Stomach smooth muscle (tissue), 2 donors: ENCODE data around the gene FIBIN.

Experiments used
- H3K27ac ChIP-seq: one replicate; pipeline ENCODE4 v1.7.0; 2013; ENCODE audit warnings: mild to moderate bottlenecking, low read length, inconsistent platforms
- H3K27me3 ChIP-seq, 2 donors: one replicate each; pipeline ENCODE4 v1.7.0; 2013; ENCODE audit warnings: low read length in 2 of 2; ENCODE audit not compliant: insufficient read depth in 2 of 2, control insufficient read depth in 1 of 2
- H3K36me3 ChIP-seq, 2 donors: one replicate each; pipeline ENCODE4 v1.7.0; 2013; ENCODE audit warnings: low read length in 2 of 2; ENCODE audit not compliant: control insufficient read depth in 2 of 2, insufficient read depth in 2 of 2
- H3K4me1 ChIP-seq: one replicate; pipeline ENCODE4 v1.7.0; 2013; ENCODE audit warnings: low read length; ENCODE audit not compliant: control insufficient read depth, insufficient read depth
- H3K4me3 ChIP-seq, 2 donors: one replicate each; pipeline ENCODE4 v1.7.0; 2013; ENCODE audit warnings: low read length in 2 of 2
- H3K9ac ChIP-seq, 2 donors: one replicate each; pipeline ENCODE4 v1.7.0; 2013; ENCODE audit warnings: low read length in 2 of 2, mild to moderate bottlenecking in 1 of 2
- H3K9me3 ChIP-seq, 2 donors: one replicate each; pipeline ENCODE4 v1.7.0; 2013; ENCODE audit warnings: low read length in 2 of 2; ENCODE audit not compliant: control insufficient read depth in 2 of 2
- donor health status: healthy.
- donor health status: Pancreatic carcinoma.

The FIBIN gene

DNA sequence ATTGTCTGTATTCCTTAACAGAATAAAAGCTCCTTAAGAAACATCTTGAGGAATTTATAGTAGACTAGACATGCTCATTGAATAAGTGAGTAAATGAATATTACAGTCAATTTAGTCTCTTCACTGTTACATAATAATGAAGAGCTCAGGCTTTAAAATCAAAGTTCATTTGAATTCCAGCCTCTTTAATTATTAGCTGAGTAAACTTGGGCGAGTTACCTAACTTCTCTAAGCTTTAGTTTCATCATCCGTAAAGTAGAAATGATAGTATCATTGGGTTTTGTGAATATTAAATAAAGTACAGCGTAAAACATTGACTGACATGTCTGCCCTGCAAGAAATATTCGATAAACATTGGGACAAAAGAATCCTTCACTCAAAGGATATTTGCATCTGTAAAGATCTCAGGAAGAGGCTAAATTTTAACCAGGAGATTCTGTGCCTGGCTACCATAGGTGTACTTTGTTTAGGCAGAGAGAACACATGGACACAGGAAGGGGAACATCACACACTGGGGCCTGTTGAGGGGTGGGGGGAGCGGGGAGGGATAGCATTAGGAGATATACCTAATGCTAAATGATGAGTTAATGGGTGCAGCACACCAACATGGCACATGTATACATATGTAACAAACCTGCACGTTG is 31.5 kb downstream of the FIBIN start:
- no peak overlapping the region for H3K27ac ChIP-seq
- no peak overlapping the region for H3K4me3 ChIP-seq

DNA sequence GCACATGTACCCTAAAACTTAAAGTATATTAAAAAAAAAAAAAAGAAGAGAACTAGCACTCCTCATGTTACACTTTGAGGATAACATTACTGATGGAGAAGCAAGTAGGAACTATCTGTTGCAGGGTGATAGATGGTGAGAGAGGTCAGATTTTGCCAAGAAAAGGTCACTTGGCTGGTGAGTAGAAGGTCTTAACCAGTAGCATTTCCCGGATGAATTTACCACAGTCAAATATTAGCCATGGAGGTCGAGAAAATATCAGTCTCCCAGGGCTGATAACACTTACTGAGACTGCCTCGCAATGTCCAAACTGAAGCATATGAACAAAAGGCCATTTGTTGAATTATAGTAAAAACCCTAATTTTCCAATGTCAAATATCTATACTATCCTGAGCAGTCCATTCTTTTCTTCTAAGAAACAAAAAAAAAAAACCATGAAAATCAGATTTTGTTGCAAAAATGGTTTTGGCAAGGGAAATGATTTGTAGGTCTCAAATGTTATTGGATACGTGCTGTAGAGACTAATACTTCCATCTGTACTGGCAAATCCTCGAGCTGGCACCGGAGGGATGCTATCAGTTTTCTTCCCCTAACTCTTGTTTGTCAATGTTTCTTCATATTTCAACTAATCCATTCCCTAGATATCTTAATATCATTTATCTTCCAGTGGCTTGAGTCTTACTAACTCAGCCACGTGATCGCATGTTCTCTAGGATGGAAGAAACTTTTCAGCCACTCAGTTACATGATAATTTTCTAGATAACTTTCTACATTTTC is 32.2 kb downstream of the FIBIN start:
- no peak overlapping the region for H3K27ac ChIP-seq
- H3K4me3 ChIP-seq, result no peak overlapping the region
- no peaks in the 10 kb centered on the region for H3K4me1 ChIP-seq
- H3K27me3 ChIP-seq, result no peaks in the 10 kb centered on the region
- no peaks in the 10 kb centered on the region for H3K9me3 ChIP-seq
- no peak overlapping the region for H3K9ac ChIP-seq
- H3K36me3 ChIP-seq, result no peaks in the 10 kb centered on the region

More for the DNA sequence above, 31.5 kb downstream of the FIBIN start:
- H3K9me3 ChIP-seq, result no peaks in the 10 kb centered on the region
- no peak overlapping the region for H3K9ac ChIP-seq
- no peaks in the 10 kb centered on the region for H3K36me3 ChIP-seq
- no peaks in the 10 kb centered on the region for H3K27me3 ChIP-seq
- no peaks in the 10 kb centered on the region for H3K4me1 ChIP-seq

GRCh38 chr11:27028561-27028965 is 34.7 kb downstream of the FIBIN start:
- no peaks in the 10 kb centered on the region for H3K27me3 ChIP-seq
- no peak overlapping the region for H3K27ac ChIP-seq
- H3K4me3 ChIP-seq, result no peak overlapping the region
- H3K4me1 ChIP-seq, result no peaks in the 10 kb centered on the region
- H3K36me3 ChIP-seq, result no peaks in the 10 kb centered on the region
- H3K9ac ChIP-seq, result no peak overlapping the region
- no peaks in the 10 kb centered on the region for H3K9me3 ChIP-seq

GRCh38 chr11:27029966-27030365 is 36.1 kb downstream of the FIBIN start:
- no peaks in the 10 kb centered on the region for H3K4me1 ChIP-seq
- no peak overlapping the region for H3K4me3 ChIP-seq
- H3K27me3 ChIP-seq, result no peaks in the 10 kb centered on the region
- H3K9ac ChIP-seq, result no peak overlapping the region
- no peak overlapping the region for H3K27ac ChIP-seq
- no peaks in the 10 kb centered on the region for H3K36me3 ChIP-seq
- H3K9me3 ChIP-seq, result no peaks in the 10 kb centered on the region

DNA sequence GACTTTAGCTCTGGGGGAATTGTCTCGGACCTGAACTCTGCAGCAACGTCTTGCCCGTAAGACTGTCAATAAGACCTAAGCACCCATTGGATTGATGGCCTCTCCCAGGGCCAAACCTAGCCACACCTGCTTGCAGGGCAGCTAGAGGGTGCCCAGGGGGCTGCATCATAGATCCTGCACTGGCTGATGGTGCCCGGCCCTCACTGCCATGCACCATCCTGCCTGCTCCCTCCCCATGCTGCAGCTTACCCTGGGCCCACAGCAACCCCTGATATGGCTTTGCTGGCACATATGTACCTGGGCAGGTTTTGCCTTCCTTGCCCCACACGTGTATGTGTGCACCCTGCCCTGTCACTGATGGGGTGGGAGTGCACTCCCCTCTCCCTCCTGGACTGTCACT is 37.8 kb downstream of the FIBIN start:
- H3K4me1 ChIP-seq, result no peaks in the 10 kb centered on the region
- no peaks in the 10 kb centered on the region for H3K9me3 ChIP-seq
- no peaks in the 10 kb centered on the region for H3K27me3 ChIP-seq
- no peak overlapping the region for H3K27ac ChIP-seq
- H3K9ac ChIP-seq, result no peak overlapping the region
- no peak overlapping the region for H3K4me3 ChIP-seq
- no peaks in the 10 kb centered on the region for H3K36me3 ChIP-seq

- Histone ChIP-seq H3K27me3 (no peaks in the 10 kb centered on the region), H3K9me3 (no peaks in the 10 kb centered on the region), H3K36me3 (no peaks in the 10 kb centered on the region), H3K4me1 (peaks cover 9% of the 10 kb centered on the region), H3K27ac (no peak overlapping the region), H3K9ac (no peak overlapping the region), H3K4me3 (no peak overlapping the region)
These were observed 46.0 kb downstream of the FIBIN start for GRCh38 chr11:27039873-27040272.

- Histone ChIP-seq H3K36me3 (no peaks in the 10 kb centered on the region), H3K9me3 (no peaks in the 10 kb centered on the region), H3K27me3 (no peaks in the 10 kb centered on the region), H3K4me1 (peaks cover 9% of the 10 kb centered on the region), H3K9ac (no peak within 1 kb of the TSS), H3K4me3 (peak within 1 kb of the TSS; percentile 3 to 20), H3K27ac (peak within 1 kb of the TSS; percentile 18)
These were observed 46.6 kb downstream of the FIBIN start, which contains the start of gene BBOX1 for GRCh38 chr11:27040302-27041115. Gene BBOX1, plus strand, starts transcription at chr11:27040815. Its CDS starts 14,616 bp downstream, at chr11:27055431.

GRCh38 chr11:27041141-27041899 is 47.4 kb downstream of the FIBIN start:
- Histone ChIP-seq H3K4me1 (peaks cover 9% of the 10 kb centered on the region), H3K36me3 (no peaks in the 10 kb centered on the region), H3K27ac (no peak overlapping the region), H3K4me3 (no peak overlapping the region), H3K9ac (no peak overlapping the region), H3K27me3 (no peaks in the 10 kb centered on the region), H3K9me3 (no peaks in the 10 kb centered on the region)
